Stimulated activated CD8-positive, alpha-beta memory T cell treated with anti-CD3 and anti-CD28 coated beads, Interleukin-7, amount 100 ng/mL, for 4 hours (primary cell): Measurements from ENCODE around the gene MMP24OS.
A peak's percentile ranks its signal among the peaks of the same experiment; 100 is the strongest.

Source experiments
- DNase-seq, 2 donors: peaks; one replicate each; pipeline ENCODE4 v3.0.0-alpha.2; 2020; ENCODE audit warnings: low read depth in 2 of 2

MMP24OS gene

DNA sequence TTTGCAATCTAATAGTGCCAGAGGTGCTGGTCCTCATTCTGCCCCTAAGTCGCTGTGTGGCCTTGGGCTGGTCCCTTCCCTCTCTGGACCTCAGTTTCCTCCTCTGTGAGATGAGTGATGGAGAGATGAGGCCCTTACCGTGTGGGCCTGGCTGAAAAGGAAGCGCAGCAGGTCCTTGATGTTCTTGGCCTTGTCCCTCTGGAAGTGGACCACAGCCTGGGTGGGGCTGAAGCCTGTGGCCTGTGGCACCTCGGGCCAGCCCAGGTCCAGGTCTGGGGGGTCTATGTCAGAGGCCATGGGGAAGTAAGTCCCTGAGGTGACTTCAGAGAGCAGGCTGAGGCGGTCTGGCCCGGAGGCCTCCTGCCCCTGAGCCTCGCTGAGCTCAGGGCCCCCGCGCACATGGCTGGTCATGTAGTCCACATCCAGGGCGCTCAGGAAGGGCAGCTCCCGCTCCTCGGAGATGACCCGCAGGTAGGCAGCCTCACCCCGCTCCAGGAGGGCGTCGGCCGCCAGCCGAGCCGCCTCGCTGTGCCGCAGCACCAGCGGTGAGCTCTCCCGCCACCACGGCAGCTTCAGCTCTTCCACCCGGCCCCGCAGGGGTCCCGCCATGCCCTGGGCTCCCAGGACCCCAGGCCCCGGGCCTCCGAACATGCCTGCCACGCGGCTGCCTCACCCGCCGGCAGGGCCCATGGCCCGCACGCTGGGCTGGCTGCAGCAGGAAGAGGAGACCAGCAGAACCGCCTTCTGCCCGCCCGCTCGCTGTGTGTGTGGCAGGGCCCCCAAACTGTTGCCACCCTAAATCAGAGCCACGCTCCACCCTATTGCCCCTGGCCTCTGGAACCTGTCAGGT lies 14.0 kb upstream of the MMP24OS start, which contains the start of gene FAM83C:
Gene FAM83C (minus strand): TSS at position 772 of the 850 bp plus-strand sequence. CDS start 121 bp downstream, at position 651.
- no peak for DNase-seq

DNA sequence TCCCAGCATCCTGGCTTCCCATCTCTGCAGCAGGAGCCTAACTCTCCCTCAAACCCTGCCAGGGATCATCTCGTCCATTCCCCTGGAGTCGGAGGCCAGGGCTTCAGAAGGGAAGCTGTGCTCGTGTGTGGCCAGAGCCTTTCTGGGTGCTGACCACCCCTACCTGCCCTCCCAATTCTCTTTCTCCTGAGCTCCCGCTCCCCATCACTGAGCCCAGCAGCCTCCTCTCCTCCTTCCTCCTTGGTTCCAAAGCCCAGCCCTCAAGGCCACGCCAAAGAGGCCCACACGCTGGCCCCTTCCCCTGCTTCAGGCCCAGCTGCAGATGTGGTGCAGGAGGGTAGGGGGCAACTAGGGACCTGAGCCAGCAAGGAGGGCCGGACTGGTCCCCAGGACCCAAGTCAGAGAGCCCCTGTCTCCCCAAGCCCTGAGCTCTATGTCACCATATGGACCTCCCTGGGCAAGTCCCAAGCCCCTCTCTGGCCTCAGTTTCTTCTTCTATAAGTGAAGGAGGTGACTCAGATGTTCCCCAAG lies 13.0 kb upstream of the MMP24OS start:
- DNase-seq: no peak

DNA sequence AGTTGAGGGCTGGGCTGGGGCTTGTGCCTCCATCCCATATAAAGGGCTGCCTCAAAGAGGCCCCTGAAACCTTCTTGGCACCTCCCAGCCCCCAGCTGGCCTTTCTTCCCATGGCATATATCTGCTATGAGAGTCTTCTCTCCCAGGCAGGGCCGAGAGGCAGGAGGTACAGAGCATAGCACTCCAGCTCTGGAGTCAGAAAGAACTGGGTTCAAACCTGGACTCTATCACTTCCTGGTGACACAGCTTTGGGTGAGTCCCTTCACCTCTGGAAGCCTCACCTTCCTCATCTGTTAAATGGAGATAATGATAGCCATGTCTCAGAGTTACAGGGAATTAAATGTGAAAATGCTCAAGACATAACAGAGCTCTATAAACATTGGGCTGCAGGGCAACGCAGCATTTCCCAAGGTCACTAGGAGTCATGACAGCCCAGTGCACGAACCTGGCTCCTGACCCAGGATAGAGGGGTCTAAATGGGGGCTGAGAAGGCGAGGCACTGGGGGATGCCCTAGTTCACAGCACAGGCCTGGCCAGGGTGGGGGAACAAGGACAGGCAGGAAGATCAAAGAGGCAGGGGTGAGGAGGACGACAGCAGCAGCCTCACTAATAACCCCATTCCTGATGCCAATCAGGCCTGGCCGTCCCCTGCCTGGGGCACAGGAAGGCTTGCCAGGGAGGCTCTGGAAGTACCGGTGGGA lies 12.4 kb upstream of the MMP24OS start:
- DNase-seq: no peak

DNA sequence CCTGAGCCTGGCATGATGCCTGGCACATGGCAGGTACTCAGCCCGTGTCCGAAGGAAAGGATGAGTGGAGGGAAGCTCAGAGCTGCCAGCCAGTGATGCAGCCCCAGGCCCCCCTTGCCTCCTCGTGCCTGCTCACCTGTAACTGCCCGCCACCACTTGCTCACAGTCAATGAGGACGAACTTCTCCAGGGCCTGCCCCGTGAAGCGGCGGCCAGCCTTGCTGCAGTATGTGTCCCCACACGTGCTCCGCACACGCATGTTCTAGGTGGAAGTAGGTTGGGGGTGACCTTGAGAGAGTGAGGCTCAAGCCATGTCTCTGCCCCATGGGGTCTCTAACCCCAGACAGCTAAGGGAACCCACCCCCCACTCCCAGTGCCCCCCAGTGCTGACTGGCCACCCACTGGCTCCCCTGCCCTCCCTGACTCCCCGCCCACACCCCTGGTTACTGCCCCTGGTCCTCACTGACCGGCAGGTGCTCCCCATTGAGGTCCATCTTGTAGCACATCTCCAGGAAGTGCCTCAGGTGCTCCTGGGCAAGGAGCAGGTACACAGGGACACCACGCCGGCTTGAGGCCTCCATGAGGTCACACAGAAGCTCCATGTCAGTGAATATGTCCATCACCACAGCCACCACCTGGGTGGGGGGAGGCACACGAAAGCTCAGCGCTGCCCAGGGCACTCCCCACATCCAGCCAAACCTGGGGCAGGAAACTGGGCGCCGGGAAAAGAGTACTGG lies 10.6 kb upstream of the MMP24OS start:
- no peak for DNase-seq

DNA sequence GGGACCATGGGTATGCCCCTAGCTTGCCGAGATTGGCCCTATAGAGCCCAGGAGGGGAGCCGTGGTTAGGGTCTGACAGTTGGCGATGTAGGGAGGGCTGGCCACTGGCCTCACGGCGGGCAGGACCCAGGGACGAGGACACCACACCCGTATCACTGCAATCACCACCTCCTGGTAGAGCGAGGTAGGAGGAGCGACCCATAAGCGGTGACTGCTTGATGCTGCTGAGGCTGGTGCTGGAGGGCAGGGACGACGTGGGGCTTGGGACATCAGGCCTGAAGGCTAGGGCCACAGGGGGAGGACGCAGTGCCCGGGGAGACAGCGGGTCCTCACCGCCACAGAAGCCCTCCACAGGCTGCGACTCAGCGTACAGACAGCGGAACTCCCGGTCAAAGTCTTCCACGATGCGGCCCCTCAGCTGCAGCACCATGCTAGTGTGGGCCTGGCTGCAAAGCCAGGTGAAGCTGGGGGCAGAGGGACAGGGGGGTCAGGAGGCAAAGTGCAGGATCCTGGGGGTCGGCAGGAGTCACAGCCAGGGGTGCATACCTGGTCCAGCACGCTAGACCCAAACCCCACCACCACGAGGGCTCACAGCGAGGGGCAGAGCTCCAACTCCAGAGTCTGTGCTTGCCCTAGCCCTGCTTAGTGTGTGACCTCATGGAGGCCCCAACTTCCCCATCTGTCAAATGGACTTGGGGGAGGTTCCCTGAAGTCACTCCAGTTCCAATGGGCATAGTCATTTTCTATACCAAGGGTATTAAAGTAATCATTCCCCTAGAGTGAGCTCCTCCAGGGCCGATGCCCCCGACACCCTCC lies 9.8 kb upstream of the MMP24OS start:
- DNase-seq: no peak

DNA sequence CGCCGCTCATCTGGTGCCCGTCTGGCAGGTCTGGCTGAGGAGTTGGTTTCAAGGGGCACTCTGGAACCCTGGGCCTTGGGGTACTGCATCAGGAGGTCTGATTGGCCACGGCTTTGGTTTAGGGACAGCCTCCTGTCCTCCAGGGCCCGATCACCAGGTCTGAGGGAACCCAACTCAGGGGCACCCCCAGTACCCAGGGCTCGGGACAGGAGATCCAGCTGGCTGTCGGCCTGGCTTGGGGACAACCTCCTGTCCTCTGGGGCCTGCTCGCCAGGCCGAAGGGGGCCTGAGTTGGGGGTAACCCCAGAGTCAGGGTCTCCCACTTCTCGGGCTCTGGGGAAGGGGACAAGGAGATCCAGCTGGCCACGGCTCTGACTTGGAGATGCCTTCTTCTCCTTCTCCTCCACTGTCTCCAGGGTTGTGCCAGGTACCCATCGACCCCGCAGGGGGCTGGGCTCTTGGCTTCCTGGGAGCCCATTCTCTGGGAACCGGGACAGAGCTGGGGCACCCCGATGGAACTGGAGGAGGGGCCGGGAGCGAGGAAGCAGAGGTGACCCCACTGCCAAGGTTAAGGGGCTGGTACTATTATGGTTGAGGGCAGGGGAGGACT lies 9.1 kb upstream of the MMP24OS start:
- DNase-seq: no peak

DNA sequence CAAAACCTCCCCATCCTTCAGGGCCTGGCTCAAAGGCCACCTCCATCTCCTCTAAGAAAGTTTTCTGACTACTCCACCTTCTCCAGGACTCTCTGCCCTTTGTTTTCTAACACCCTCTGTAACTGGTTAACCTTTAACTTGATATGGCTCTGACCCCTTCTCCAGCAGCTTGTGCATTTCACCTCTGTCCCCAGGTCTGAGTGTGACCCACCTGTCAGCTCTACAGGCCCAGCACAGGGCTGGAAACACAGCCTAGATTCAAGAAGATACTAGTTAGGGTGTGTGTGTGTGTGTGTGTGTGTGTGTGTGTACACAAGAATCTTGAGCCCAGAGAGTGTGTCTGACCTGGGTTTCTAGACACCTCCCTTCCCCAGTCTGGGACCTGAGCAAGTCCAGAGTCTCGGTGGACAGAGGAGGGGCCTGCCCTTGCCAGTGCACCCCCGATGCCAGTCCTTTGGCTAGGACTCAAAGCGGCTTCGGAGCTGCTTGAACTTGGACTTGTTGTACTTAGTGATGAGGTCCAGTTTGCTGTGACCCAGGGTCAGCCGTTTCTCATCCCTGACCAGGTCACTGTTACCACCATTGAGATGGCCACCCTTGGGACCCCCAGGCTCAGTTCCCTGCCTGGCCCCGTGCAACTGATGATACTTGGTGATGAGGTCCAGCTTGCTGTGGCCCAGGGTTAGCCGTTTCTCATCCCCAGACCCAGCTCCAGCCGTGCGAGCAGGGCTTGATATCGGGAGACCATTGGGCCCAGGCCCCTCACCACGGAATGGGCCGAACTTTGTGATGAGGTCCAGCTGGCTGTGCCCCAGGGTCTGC lies 8.4 kb upstream of the MMP24OS start:
- DNase-seq: no peak

DNA sequence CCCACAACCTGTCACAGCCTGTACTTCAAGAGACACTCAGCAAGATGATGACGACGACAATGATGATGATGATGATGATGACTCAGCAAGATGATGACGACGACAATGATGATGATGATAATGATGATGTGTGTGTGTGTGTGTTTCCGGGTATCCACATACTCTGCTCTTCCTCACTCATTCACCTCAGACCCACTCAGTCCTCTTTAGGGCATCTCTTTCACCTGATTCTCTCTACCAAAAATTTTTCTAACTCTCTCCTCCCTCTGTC lies 7.8 kb upstream of the MMP24OS start:
- DNase-seq: no peak

DNA sequence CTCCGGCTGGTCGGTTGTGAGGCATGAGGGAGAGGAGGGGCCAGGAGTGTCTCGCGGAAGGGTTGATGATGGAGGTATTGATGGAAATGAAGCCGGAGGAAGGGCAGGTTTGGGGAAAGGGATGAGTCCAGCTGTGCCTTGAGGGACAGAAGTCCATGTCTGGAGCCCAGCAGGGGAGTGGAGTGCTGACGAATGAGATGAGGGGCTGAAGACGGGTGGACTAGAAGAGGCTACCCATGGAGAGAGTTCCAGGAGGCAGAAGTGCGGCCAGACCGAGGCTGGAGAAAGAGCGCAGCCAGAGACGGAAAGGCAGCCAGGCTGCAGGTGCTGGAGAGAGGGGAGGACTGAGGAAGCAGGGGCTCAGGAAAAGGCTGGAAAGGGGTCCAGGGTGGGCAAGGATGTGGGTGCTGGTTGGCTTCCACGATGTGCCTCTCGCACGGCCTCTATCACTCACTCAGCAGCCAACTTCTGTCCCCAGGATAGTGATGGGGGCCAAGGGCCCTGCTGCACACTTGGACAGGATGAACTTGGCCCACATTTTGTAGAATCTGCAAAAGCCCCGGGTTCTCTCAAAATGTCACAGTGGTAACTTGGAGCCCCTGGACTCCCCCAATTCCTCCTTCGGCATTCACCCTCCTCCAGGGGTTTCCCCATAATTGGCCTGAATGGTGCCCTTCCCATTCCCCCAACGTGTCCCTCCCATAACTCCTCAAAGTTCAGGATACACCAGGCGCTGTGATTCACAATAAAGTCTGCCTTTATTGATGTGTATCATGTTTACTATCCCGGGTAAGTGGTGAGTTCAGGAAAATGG lies 7.3 kb upstream of the MMP24OS start:
- no peak for DNase-seq

DNA sequence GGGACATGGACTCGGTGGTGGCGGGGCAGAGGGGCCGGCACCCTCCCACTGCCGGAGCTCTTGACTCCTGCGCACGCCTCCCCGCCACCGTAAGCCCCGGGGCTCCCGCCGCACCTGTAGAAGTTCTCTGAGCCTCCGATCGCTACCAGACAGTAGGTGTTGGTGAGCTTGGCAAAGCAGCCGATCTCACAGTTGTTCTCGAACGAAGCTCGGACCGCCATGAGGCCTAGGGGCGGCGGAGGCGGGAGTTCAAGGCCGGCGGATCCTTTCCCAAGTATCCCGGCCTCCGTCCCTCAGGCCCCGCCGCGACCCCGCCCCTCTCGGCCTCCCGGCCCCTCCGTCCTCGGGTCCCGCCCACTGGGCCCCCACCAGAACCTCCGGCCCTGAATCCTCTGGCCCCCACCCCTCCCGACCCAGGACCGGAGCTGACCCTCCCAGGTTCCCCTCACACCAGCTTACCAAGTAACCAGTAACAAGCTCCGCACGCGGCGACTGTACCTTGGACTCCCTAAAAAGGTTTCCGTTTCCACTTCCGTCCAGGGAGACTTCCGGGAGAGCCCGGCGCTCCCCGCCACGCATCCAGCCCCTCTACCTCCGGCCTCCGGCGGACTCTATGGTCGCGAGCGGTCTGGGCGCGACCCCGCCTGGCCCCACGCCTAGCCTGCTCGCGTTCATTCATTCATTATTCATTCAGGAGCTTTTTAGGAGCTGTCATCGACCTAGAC lies 6.5 kb upstream of the MMP24OS start, which contains the start of gene EIF6:
Gene EIF6 (minus strand): TSS at position 506 of the 725 bp plus-strand sequence. CDS start 285 bp downstream, at position 221.
- DNase-seq: peak; percentile 52 to 62

DNA sequence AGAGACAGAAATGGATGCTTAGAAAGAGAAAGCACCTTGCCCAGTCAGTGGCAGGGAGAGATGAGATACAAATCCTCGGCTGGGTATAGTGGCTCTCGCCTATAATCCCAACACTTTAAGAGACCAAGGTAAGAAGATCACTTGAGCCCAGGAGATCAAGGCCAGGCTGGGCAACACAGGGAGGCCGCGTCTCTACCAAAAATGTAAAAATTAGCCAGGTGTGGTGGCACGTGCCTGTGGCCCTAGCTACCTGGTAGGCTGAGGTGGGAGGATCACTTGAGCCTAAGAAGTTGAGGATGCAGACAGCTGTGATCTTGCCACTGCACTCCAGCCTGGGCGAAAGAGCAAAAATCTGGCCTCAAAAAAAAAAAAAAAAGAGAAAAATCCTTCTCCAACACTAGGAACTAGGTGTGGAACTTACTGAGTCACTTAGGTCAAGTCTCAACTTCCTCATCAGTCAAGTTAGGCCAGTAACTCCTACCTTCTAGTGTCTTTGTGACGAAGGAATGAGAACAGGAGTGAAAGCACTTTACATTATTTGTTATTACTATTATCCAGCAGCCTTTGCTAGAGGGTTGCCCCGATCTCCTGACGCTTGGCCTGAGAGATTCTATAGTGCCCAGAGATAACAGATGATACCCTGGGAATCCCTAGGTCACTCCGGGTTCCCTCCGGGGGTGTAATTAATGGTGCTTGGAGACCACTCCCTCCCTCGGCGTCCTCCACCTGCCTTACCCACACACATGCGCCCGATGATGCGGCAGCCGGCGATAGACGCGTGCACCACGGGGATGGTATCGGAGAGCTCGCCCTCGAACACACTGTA lies 5.7 kb upstream of the MMP24OS start:
- no peak for DNase-seq

DNA sequence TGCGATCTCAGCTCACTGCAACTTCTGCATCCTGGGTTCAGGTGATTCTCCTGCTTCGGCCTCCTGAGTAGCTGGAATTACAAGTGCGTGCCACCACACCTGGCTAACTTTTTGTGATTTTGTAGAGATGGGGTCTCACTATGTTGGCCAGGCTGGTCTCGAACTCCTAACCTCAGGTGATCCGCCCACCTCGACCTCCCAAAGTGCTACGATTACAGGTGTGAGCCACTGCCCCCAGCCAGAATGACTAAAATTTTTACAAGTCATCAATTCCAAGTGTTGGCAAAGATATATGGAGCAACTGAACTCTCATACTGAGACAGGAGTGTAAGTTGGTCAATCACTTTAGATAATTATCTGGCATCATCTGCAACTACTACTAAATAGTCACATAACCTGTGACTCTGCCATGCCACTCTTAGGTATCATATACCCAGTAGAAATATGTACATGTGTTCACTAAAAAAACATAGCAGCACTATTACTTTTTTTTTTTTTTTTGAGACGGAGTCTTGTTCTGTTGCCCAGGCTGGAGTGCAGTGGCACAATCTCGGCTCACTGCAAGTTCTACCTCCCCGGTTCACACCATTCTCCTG lies 3.7 kb upstream of the MMP24OS start:
- DNase-seq: no peak

DNA sequence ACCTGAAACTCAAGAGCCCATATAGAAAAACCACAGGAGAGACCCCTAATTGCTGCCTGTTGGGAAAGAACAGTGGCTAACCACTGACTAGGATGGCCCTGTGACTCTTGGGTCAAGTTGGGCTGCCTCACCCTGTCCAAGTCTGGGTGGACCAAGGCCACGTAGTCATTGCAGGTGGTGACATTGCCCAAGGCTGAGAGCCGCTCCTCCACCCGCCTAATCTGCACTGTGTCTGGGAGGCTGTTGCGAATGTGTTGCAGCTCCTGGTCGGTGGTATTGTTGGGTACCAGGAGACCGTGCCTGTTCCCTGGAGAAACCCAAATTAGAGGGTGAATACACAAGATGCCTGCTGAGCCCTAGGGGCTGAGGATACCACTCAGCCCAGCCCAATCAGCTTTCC lies 2.6 kb upstream of the MMP24OS start:
- no peak for DNase-seq

DNA sequence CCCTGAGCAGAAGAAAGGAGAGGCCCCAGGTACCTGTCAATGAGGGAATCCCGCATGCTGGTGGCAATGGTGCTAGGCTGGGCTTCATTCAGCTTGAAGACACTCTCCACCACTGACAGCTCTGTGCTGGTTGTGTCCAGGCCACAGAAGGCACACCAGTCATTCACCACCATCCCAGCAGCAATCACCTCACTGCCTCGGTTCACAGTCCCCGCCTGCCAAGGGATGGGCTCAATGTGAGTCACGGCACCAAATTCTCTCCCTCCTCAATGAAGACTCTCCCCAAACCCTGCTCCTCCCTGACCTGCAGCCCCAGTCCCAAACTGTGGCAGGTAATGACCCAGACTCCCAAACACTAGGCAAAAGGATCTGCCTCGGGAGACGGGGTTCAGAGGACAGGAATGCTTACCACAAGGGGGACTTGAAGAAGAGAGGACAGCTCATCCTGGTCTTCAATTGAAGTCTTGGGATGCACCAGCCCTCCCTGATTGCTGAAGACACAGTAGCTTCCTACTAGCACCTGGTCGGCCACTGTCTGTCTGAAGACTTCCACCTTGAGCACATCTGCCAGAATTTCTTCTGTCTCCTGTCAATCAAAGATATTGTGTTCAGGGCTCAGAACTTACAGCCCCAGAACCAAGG lies 1.7 kb upstream of the MMP24OS start:
- DNase-seq: no peak

DNA sequence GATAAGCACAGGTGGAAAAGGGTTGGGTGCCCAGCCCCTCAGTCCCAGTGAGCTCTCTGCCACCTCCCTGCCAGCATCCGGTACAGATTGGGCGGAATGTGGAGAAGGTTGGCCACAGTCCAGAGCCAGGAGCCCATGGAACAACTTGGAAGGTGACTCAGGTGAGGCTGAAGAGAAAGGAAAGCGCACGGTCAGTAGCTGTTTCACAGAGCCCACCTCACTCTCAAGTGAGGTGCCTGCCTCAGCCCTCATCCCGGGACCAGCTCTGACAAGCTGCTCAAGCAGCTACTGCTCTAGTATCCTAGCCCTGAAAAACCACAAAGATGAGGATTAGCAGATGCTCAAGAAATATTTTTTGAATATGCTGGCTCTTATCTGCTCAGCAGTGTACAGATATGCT lies 1.1 kb upstream of the MMP24OS start:
- DNase-seq: no peak

DNA sequence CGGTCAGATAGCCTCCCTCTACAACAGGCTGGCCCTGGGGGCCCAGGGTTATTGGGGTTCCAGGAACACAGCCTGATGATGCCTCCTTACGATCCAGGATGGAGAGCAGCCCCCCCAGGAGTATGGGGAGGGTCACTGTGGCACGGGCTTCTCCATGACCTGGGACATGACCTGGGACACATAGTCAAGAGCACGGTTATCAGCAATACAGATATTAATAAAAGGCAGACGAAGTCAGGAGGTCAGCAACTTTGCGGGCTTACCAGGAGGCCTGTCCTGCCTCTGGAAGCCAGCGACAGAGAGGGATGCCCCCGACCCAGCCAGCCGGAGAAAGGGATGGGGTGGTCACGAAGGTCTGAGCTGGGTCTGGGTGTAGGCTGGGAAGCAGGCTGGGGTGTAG lies 795 bp downstream of the MMP24OS start:
- no peak for DNase-seq

DNA sequence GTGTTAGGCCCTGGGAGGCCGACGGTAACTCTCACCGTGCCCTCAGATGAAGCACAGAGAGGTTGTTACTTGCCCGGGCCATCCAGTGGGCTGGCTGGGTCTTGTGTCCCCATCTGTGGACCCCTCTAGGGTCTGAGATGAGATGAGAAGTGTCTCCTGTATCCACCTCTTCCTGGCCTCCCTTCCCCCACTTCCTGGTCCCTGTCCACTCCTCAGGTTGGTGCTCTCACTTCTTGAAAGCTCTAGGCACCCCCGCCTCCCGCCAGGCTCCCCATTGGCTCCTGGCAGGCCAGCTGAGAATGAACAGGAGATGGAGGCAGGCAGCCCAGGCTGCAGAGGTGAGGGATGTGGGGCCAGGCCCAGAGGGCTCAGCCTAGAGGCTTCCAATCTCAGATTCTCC lies 1.5 kb downstream of the MMP24OS start:
- DNase-seq: no peak
